PC-9 (cell line): ENCODE data around the gene MRPL1. TPM values are rescaled to one million over a fixed set of nuclear protein-coding genes. Genes with fewer than 3 reads are reported as not detected.
"Not testable (repeated sequence)": the region's sequence is repeated elsewhere in the genome, so short reads cannot be mapped to it uniquely, and the experiment has no call there.

ENCODE experiments used
- BruUV-seq: library from RNA; stranded (reverse); fragments of 400-500 nt; replicated peaks from 2 replicates; lab custom pipeline; 2021; lab: Mats Ljungman, UMichigan
- CTCF ChIA-PET: fragments of 300-600 bp; sonication (Branson Sonifier 250); formaldehyde crosslinking; loops from one replicate; lab custom pipeline; 2022; ENCODE audit warnings: antibody characterized with exemption; lab: Charles Lee
- POLR2A ChIA-PET: fragments of 300-600 bp; sonication (Branson Sonifier 250); formaldehyde crosslinking; loops from one replicate; lab custom pipeline; 2022; ENCODE audit warnings: antibody characterized with exemption; ENCODE audit not compliant: unreplicated experiment; lab: Charles Lee
- DNase-seq, 2 experiments: peaks; one replicate each; pipeline versions ENCODE4 v3.0.0 to v3.0.0-alpha.2; 2015 to 2022; ENCODE audit warnings: mixed read lengths in 1 of 2
- H2AFZ ChIP-seq: fragments of 200-600 bp; sonication (generic); 2 replicates; pipeline ENCODE4 v1.8.1; 2017; ENCODE audit warnings: antibody characterized with exemption
- H3F3A ChIP-seq: fragments of 200-600 bp; sonication (generic); 2 replicates; pipeline ENCODE4 v1.8.1; 2017; ENCODE audit warnings: antibody characterized with exemption, mild to moderate bottlenecking, low read depth; ENCODE audit not compliant: insufficient read depth
- H3K27ac ChIP-seq: fragments of 200-600 bp; sonication (generic); 2 replicates; pipeline ENCODE4 v1.6.1; 2016; ENCODE audit warnings: mixed run types
- H3K27me3 ChIP-seq: fragments of 200-600 bp; sonication (generic); 2 replicates; pipeline ENCODE4 v1.6.1; 2016; ENCODE audit warnings: low read depth, mixed run types; ENCODE audit not compliant: insufficient read depth
- H3K36me3 ChIP-seq: fragments of 200-600 bp; sonication (generic); 2 replicates; pipeline ENCODE4 v1.6.1; 2016; ENCODE audit warnings: low read depth, mixed run types
- H3K4me1 ChIP-seq: fragments of 200-600 bp; sonication (generic); replicated peaks from 2 replicates; pipeline ENCODE4 v1.6.1; 2016; ENCODE audit warnings: mixed run types; ENCODE audit not compliant: insufficient read depth
- H3K4me2 ChIP-seq: fragments of 200-600 bp; sonication (generic); 2 replicates; pipeline ENCODE4 v1.6.1; 2017; ENCODE audit warnings: mixed run types
- H3K4me3 ChIP-seq: fragments of 200-600 bp; sonication (generic); 2 replicates; pipeline ENCODE4 v1.6.1; 2016; ENCODE audit warnings: mixed run types
- H3K79me2 ChIP-seq: fragments of 200-600 bp; sonication (generic); 2 replicates; pipeline ENCODE4 v1.6.1; 2017; ENCODE audit warnings: low read depth, mixed run types
- H3K9me2 ChIP-seq: fragments of 200-600 bp; sonication (generic); 2 replicates; pipeline ENCODE4 v1.8.1; 2017; ENCODE audit warnings: mild to moderate bottlenecking; ENCODE audit not compliant: insufficient read depth
- H3K9me3 ChIP-seq: fragments of 200-600 bp; sonication (generic); 2 replicates; pipeline ENCODE4 v1.8.1; 2016; ENCODE audit warnings: low read depth; ENCODE audit not compliant: insufficient read depth
- H4K20me1 ChIP-seq: fragments of 200-600 bp; sonication (generic); 2 replicates; pipeline ENCODE4 v1.8.1; 2017; ENCODE audit not compliant: insufficient read depth
- EZH2 ChIP-seq: fragments of 200-600 bp; sonication (generic); IDR thresholded peaks from 2 replicates; pipeline ENCODE4 v1.8.0; 2017; ENCODE audit warnings: antibody characterized with exemption, low read depth
- intact Hi-C: fragments of 100-400 bp; cut with micrococcal nuclease; formaldehyde crosslinking; loops from one replicate; pipeline ENCODE4 v1.10.0; 2022; ENCODE audit not compliant: unreplicated experiment
- total RNA-seq: library from RNA; stranded (reverse); gene quantifications from 2 replicates; pipeline ENCODE4 v1.2.3, GENCODE V29; 2021
- TF ChIP-seq, protein P1 (sequence below): fragments of 200-600 bp; sonication (generic); conservative IDR thresholded peaks from 2 replicates; pipeline ENCODE4 v1.6.1; 2017; ENCODE audit warnings: mixed run types, antibody characterized with exemption, mild to moderate bottlenecking, moderate library complexity

Gene MRPL1
- total RNA-seq, 1 experiment from 2014 or later, result 20.3 TPM

GRCh38 chr4:77960367-77960766 lies 97.7 kb downstream of the MRPL1 start:
- intact Hi-C loops, result no loop called here
- DNase-seq, result no peak
- Histone ChIP-seq H2AFZ (no peak overlapping the region), H3K4me3 (no peak overlapping the region), H3K4me2 (no peak overlapping the region), H3F3A (no peaks in the 10 kb centered on the region), H3K36me3 (no peaks in the 10 kb centered on the region), H3K27me3 (no peaks in the 10 kb centered on the region), H3K9me2 (no peaks in the 10 kb centered on the region), H3K9me3 (no peaks in the 10 kb centered on the region; the same call in 1 of the 2 replicates), H4K20me1 (no peaks in the 10 kb centered on the region), H3K79me2 (no peaks in the 10 kb centered on the region), H3K4me1 (no peaks in the 10 kb centered on the region), H3K27ac (no peak overlapping the region)
- POLR2A ChIA-PET, result no interaction called here
- BruUV-seq, result no TSS peak
- no peak for TF ChIP-seq EZH2
- TF ChIP-seq, protein P1, sequence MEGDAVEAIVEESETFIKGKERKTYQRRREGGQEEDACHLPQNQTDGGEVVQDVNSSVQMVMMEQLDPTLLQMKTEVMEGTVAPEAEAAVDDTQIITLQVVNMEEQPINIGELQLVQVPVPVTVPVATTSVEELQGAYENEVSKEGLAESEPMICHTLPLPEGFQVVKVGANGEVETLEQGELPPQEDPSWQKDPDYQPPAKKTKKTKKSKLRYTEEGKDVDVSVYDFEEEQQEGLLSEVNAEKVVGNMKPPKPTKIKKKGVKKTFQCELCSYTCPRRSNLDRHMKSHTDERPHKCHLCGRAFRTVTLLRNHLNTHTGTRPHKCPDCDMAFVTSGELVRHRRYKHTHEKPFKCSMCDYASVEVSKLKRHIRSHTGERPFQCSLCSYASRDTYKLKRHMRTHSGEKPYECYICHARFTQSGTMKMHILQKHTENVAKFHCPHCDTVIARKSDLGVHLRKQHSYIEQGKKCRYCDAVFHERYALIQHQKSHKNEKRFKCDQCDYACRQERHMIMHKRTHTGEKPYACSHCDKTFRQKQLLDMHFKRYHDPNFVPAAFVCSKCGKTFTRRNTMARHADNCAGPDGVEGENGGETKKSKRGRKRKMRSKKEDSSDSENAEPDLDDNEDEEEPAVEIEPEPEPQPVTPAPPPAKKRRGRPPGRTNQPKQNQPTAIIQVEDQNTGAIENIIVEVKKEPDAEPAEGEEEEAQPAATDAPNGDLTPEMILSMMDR, result no peak
- CTCF ChIA-PET, result interaction anchor here (0.8 kb wide), 2 partner anchors 24 to 99 kb away, joined by 5 read pairs; no protein-coding TSS in a partner anchor

- Histone ChIP-seq H3K4me2 (no peak overlapping the region), H3K9me2 (no peaks in the 10 kb centered on the region), H3K4me3 (no peak overlapping the region), H4K20me1 (no peaks in the 10 kb centered on the region), H3K79me2 (no peaks in the 10 kb centered on the region), H3K9me3 (no peaks in the 10 kb centered on the region; the same call in 1 of the 2 replicates), H3K4me1 (no peaks in the 10 kb centered on the region), H3K36me3 (no peaks in the 10 kb centered on the region), H3K27me3 (no peaks in the 10 kb centered on the region), H3F3A (no peaks in the 10 kb centered on the region), H3K27ac (no peak overlapping the region), H2AFZ (no peak overlapping the region)
- TF ChIP-seq EZH2, result no peak
- TF ChIP-seq, protein P1, result no peak
- ChIA-PET POLR2A (no interaction called here), CTCF (no interaction called here)
- DNase-seq, result no peak
- no TSS peak for BruUV-seq
- intact Hi-C loops, result no loop called here
Observed at GRCh38 chr4:77963004-77963403, 100.4 kb downstream of the MRPL1 start.

GRCh38 chr4:77973657-77974056 lies 111.0 kb downstream of the MRPL1 start:
- CTCF ChIA-PET, H3K4me2 ChIP-seq, DNase-seq, H3K79me2 ChIP-seq, POLR2A ChIA-PET, H3K9me2 ChIP-seq, H3K9me3 ChIP-seq, H3K27me3 ChIP-seq, BruUV-seq, intact Hi-C loops, H4K20me1 ChIP-seq, H2AFZ ChIP-seq, H3K4me1 ChIP-seq, H3K4me3 ChIP-seq, H3K27ac ChIP-seq, H3F3A ChIP-seq, H3K36me3 ChIP-seq: not testable (repeated sequence)

DNA sequence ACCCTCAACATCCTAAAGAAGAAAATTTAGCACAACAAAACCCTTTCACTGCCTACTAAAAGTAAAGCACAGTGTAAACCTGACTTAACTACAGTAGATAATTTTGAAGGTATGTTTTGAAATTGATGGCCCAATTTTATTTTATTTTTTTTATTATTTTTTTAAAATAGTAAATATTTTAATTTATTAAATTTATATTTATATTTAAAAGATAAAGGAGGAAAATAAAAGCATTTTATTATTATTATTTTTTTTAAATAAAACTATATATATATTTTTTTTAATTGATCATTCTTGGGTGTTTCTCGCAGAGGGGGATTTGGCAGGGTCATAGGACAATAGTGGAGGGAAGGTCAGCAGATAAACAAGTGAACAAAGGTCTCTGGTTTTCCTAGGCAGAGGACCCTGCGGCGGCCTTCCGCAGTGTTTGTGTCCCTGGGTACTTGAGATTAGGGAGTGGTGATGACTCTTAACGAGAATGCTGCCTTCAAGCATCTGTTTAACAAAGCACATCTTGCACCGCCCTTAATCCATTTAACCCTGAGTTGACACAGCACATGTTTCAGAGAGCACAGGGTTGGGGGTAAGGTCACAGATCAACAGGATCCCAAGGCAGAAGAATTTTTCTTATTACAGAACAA lies 120.4 kb downstream of the MRPL1 start:
- BruUV-seq, H3K27me3 ChIP-seq, H3K9me2 ChIP-seq, H3K36me3 ChIP-seq, DNase-seq, H3K4me1 ChIP-seq, H3K4me3 ChIP-seq, intact Hi-C loops, POLR2A ChIA-PET, H4K20me1 ChIP-seq, H3K9me3 ChIP-seq, H2AFZ ChIP-seq, CTCF ChIA-PET, H3K27ac ChIP-seq, H3K4me2 ChIP-seq, H3F3A ChIP-seq, H3K79me2 ChIP-seq: not testable (repeated sequence)

- H3K9me3 ChIP-seq, BruUV-seq, H3K4me1 ChIP-seq, intact Hi-C loops, H3K36me3 ChIP-seq, H3F3A ChIP-seq, H3K27ac ChIP-seq, H4K20me1 ChIP-seq, H3K4me2 ChIP-seq, DNase-seq, H3K4me3 ChIP-seq, CTCF ChIA-PET, H3K27me3 ChIP-seq, H2AFZ ChIP-seq, H3K9me2 ChIP-seq, H3K79me2 ChIP-seq, POLR2A ChIA-PET: not testable (repeated sequence)
Observed at GRCh38 chr4:77983612-77984311, 121.1 kb downstream of the MRPL1 start.
